OCI-LY1 (cell line): Measurements from ENCODE around the gene TTC9.

ENCODE experiments used
- EZH2 ChIP-seq: fragments of 200-600 bp; sonication (generic), shearing (Covaris generic); IDR thresholded peaks from 2 replicates; pipeline ENCODE4 v1.8.0; 2017; ENCODE audit warnings: borderline replicate concordance, mixed run types, mild to moderate bottlenecking, antibody characterized with exemption, low read length, moderate library complexity, mixed read lengths
- TF ChIP-seq, protein P1 (sequence below): fragments of 200-600 bp; sonication (generic), shearing (Covaris generic); IDR thresholded peaks from 2 replicates; pipeline ENCODE4 v1.5.1; 2017; ENCODE audit warnings: mild to moderate bottlenecking, antibody characterized with exemption, low read length, moderate library complexity, mixed read lengths

DNA sequence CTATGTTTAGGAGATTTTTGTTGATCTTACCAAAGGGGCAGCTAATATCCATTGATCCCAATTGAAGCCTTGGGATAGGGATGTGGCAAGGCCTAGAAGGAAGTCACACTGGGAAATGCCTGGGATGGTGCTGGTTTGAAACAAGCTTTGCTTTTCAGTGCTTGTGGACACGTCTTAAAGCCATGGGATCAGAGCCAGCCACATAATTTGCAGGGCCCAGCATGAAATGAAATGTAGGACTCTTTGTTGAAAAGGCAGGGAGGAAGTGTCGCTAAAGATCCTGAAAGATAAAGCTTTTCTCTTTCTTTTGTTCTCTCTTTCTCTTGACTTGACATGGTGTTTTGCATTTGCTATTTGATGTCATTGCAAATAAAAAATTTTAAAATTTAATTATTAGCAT is 5.0 kb downstream of the TTC9 start:
- TF ChIP-seq, protein P1, sequence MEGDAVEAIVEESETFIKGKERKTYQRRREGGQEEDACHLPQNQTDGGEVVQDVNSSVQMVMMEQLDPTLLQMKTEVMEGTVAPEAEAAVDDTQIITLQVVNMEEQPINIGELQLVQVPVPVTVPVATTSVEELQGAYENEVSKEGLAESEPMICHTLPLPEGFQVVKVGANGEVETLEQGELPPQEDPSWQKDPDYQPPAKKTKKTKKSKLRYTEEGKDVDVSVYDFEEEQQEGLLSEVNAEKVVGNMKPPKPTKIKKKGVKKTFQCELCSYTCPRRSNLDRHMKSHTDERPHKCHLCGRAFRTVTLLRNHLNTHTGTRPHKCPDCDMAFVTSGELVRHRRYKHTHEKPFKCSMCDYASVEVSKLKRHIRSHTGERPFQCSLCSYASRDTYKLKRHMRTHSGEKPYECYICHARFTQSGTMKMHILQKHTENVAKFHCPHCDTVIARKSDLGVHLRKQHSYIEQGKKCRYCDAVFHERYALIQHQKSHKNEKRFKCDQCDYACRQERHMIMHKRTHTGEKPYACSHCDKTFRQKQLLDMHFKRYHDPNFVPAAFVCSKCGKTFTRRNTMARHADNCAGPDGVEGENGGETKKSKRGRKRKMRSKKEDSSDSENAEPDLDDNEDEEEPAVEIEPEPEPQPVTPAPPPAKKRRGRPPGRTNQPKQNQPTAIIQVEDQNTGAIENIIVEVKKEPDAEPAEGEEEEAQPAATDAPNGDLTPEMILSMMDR, result no peak
- TF ChIP-seq EZH2, result no peak
